Activated T-cell treated with anti-CD3 and anti-CD28 coated beads for 1 hour (primary cell): Measurements from ENCODE around the gene PICALM.
"Not testable (repeated sequence)": the region's sequence is repeated elsewhere in the genome, so short reads cannot be mapped to it uniquely, and the experiment has no call there.

ENCODE experiments used
- DNase-seq: peaks from one replicate; pipeline ENCODE4 v3.0.0-alpha.2; 2020; ENCODE audit warnings: low read depth

The PICALM gene

DNA sequence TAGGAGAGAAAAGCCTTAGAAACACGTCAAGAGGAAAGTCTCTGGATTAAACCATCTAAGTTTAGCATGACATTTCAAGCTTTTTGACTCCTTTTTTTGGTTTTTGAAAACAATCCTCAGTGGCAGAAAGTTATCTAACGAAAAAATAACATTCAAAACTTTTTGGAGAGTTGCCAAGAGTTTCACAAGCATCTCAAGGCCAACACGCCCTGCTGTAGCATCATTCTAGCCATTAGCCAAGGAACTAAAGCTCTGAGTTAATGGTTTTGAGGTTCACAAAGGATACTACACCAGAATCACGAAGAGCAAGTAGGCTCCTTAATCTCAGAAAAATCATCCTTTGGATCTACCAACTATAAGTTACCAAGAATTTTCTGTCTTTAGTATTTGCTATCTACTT lies 94.8 kb downstream of the PICALM start:
- DNase-seq, result no peak

- DNase-seq, result no peak
Measured at GRCh38 chr11:85970593-85970992, 98.3 kb downstream of the PICALM start.

DNA sequence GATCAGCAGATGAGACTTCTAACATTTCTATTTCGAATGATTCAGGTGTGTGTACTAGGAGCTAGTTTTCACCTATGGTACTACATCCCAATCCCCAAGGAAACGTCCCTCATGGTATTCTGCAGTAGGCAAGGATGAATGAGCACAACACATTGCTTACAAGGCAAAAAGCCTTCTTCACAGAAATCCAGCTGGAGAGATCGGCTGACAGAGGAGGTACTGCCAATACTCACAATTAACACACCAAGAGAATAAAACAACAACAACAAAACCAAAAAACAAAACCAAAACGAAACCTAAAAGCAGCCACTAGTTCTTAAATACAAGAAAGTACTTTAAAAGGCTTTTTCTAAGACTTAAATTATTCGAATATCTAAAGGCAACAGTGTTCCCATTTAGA lies 101.4 kb downstream of the PICALM start:
- DNase-seq, result no peak

- DNase-seq, result no peak
Measured at GRCh38 chr11:85965202-85965601, 103.7 kb downstream of the PICALM start.

GRCh38 chr11:85961930-85962363 lies 106.9 kb downstream of the PICALM start:
- DNase-seq, result no peak

DNA sequence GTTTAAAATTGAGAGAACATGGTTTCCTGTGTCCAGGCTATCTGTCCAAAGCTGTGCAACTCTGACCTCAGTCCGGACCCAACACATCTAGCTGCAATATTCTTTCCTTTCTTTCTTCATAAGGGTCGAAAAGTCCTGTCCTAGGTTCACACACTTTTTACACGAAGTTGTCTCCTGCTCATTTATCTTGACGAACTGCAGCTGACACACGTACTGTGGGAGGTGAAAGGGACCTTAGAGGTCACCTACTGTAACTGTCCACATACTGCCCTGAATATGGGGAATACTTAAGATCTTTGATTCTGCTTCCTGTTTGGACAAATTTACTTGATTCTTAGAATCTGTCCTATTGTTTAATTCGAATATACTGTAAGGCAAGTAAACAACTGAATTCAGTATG lies 107.8 kb downstream of the PICALM start:
- DNase-seq, result no peak

DNA sequence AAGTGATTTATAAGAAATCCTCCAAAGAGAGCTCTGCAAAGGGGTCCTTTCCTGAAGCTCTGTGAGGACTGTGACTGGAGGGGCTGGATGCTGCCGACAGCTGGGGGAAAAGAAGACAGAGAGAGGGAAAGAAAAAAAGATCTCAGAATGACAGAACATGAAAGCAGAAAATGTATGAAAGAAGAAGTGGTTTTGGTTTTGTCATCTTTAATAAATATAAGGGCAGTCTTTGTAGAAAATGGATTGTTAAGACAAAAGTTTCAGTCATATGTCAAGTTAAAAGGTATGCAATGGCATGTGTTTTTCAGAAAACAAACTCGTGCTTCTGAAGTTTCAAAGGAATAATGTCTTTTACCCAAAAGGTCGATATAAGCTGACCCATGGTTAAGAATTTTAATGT lies 108.2 kb downstream of the PICALM start:
- DNase-seq, result no peak

DNA sequence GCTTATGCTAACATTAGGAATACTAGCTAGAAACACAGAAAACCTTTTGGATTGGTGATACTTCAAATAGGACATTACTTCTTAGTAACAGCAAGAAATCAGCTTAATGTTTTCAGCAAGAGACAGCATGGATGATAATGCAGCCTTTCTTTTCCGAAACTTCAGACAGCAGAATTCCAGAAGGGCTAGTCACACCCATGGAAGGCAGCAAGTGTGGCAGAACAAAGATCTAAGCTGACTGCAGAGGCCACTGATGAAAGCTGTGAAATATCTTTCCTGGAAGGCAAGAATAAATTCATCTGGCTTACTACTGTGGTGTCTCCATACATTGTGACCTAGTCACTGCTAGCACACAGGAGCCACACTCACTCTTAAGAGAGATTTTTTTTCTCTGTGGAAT lies 113.4 kb downstream of the PICALM start:
- no peak for DNase-seq

DNA sequence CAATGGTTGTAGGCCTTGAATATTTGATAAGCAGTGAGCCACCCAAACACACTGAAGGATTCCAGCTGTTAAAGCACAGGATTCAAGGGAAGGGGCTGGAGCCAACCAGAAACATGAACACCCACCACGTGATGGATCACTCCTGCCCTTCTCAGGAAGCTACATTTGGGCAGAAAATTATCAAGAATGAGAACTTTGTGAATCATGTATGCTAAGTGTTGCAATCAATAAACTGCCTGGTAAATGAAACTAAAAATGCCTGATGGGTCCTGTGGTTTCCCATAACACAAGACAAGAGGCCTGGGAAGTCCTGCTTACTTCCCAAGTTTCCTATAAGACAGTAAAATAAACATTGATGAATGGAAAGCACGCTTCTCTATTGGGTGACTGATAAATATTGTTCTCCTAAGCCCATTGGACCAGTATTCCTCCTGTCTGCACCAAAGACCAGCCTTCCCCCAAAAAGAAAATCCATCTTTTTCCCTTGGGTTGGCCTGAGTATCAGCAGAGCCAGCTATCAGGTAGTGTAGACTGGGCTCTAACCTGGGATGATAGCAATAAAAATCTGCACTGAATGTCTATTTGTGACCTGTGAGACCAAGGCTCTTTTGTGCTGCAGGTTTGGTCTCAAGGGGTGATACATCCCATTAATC lies 115.3 kb downstream of the PICALM start:
- DNase-seq, result no peak

DNA sequence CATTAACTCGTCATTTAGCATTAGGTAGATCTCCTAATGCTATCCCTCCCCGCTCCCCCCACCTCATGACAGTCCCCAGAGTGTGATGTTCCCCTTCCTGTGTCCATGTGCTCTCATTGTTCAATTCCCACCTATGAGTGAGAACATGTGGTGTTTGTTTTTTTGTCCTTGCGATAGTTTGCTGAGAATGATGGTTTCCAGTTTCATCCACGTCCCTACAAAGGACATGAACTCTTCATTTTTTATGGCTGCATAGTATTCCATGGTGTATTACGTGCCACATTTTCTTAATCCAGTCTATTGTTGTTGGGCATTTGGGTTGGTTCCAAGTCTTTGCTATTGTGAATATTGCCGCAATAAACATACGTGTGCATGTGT lies 116.8 kb downstream of the PICALM start:
- DNase-seq, result not testable (repeated sequence)

DNA sequence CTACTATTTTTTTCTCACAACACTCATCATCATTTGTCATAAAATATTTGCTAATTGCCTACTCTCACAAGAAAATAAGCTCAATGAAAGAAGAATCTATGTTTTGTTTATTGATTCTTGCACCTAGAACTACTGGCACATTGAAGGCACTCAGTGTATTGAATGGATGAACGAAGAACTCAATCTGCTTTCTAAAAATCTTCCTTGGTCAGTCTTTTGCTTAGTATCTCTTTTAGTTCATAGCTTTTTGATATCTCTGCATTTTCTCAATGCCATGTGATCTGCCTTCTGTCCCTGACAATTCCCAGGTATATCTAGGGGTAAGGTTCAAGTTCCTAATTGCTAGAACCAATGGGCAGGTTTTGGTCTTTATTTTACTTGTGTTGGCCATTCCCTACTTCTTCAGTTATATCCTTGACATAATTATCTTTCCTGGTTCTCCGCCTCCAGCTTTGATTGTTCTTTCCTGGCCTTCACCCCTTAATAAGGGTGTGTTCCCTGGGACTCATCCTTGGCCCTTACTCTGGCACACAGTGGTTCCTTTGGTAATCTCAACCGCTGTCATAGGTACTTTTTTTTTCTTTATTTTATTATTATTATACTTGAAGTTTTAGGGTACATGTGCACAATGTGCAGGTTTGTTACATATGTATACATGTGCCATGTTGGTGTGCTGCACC lies 117.3 kb downstream of the PICALM start:
- no peak for DNase-seq

- no peak for DNase-seq
Measured at GRCh38 chr11:85951049-85951405, 117.9 kb downstream of the PICALM start.

- no peak for DNase-seq
Measured at GRCh38 chr11:85950317-85951048, 118.4 kb downstream of the PICALM start.

DNA sequence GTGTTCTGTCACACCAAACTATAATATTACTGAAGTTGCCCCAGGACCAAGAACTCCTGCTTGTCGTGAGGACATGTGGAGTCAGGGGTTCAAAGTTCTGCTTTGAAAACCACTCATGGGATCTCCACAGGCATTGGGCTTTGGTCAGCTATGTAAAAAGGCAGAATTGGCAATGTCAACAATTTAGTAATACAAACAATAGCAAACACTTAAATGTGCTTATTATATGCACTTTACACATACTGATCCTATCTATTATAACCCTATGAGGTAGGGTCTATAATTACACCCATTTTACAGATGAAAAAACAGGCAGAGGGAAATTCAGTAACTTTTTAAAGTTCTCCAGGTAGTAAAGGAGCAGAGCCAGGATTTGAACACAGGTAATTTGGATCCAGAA lies 119.1 kb downstream of the PICALM start:
- no peak for DNase-seq

DNA sequence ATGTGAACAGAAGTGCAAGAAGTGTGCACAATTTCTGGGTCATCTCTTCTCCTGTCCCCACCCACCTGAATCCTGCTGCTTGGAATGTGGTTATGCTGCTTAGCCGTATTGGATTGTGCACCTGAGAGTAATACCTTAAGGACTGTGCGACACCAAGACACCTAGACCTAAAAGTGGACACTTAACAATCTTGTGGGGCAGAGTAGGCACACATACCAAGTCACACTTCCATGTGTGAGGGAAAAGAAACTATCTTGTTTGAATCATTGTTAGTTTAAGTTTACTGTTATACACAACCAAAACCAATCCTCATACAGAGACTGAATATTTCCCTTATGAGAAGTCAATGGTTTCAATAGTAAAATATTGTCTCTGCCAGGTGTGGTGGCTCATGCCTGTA lies 120.0 kb downstream of the PICALM start:
- DNase-seq, result no peak

- no peak for DNase-seq
Measured at GRCh38 chr11:85947431-85948272, 121.2 kb downstream of the PICALM start.

DNA sequence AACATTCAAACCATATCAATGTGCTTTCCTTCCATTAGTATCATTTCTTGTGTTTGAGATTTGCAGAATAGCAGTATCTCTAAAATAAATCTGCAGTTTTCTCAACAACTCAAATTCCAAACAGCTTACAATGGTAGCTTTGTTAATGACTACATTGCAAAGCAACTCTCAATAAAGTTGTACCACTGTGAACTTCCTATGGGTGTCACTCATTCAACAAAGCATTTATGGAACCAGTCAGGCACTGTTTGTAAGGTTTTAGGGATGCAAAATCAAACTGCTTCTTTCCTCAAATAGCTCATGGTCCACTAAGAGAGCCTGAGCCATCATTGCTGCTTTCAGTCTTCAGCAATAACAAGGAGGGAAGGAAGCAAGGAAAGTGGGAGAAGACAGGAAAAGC lies 122.7 kb downstream of the PICALM start:
- no peak for DNase-seq

DNA sequence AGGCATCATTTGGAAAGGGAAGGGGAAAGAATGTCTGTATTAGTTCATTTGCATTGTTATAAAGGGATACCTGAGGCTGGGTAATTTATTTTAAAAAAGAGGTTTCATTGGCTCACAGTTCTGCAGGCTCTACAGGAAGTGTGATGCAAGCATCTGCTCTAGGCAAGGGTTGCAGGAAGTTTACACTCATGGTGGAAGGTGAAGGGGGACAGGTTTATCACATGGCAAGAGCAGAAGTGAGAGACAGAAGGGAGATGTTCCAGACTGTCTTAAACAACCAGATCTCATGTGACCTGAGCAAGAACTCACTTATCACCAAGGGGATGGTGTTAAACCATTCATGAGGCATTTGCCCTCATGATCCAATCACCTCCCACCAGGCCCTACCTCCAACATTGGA lies 123.1 kb downstream of the PICALM start:
- DNase-seq, result no peak

DNA sequence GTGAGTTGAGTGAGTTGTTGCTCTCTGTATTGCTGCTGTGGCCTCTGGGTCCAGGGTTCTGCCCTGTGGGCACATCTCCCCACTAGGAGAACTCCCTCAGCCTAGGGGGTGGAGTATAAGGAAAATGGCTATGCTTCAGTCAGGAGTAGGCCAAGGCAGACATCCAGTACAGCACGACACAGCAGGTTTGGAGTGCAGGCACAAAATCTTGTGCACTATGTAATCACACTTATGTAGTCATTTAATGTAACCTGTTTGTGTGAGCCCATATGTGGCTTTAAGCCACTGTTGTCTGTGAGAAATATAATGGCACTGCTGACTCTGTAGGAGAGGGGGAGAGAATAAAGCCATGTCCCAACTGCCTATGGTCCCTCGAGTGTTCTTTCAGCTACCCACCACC lies 123.6 kb downstream of the PICALM start:
- no peak for DNase-seq

DNA sequence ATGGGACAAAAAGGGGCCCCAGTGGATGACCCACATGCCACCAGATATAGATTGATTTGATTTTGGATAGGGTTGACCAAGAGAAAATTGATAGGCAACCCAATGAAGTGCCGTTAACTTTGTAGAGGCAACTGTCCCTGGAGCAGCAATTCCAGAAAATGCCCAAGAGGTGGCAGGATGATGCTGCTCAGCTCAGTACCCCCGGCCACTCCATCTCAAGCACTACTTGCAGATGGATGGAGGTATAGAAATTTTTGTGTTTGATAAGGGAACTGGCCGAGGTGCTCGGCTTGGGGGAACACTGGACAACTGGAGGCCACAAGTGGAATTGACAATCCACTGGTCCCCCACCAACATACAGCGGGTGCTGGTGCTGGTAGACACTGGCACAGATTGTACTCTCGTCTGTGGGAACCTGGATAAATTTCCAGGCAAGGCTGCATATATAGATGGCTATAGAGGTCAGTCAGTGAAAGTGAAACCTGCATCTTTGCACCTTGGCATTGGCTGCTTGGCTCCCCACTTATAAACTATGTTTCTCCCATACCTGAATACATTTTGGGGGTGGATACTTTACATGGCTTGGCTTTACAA lies 127.4 kb downstream of the PICALM start:
- no peak for DNase-seq

GRCh38 chr11:85939099-85940015 lies 129.5 kb downstream of the PICALM start:
- DNase-seq, result no peak
